Occipital lobe (tissue), 2 donors: ENCODE results near the gene HADHB. TPM values are rescaled to one million over a fixed set of nuclear protein-coding genes. Genes with fewer than 3 reads are reported as not detected.
"Not testable (repeated sequence)": the region's sequence is repeated elsewhere in the genome, so short reads cannot be mapped to it uniquely, and the experiment has no call there.

ENCODE experiments used
- DNase-seq: peaks from one replicate; lab custom pipeline; 2025; lab: John Stamatoyannopoulos, UW
- total RNA-seq: library from RNA; depleted of rRNA; stranded (reverse); fragments of >200 nt; gene quantifications from one replicate; pipeline ENCODE4 v1.2.3, GENCODE V29; 2014

The HADHB gene
- total RNA-seq, 1 donor from 2014 or later: 41.8 TPM

- DNase-seq: not testable (repeated sequence)
Measured at GRCh38 chr2:26329083-26329482, 84.3 kb downstream of the HADHB start.

GRCh38 chr2:26330114-26330549, 85.4 kb downstream of the HADHB start:
- peak; percentile 75 for DNase-seq

- no peak for DNase-seq
Measured at GRCh38 chr2:26330604-26331003, 85.9 kb downstream of the HADHB start.

- DNase-seq: not testable (repeated sequence)
Measured at GRCh38 chr2:26331321-26331720, 86.6 kb downstream of the HADHB start.

- DNase-seq: no peak
Measured at GRCh38 chr2:26333293-26333692, 88.6 kb downstream of the HADHB start.

GRCh38 chr2:26335231-26335630, 90.5 kb downstream of the HADHB start:
- DNase-seq: no peak

- no peak for DNase-seq
Measured at GRCh38 chr2:26336719-26337118, 92.0 kb downstream of the HADHB start.

- no peak for DNase-seq
Measured at GRCh38 chr2:26337298-26337697, 92.6 kb downstream of the HADHB start.

Other genes with a start within 250 kb of the HADHB start
- gene RAB10, start 210.9 kb upstream of the HADHB start, total RNA-seq: 162 TPM
- gene GAREM2, start 71.9 kb upstream of the HADHB start, total RNA-seq: 7.0 TPM
- 89.1 TPM for gene HADHA, start 307 bp upstream of the HADHB start, total RNA-seq
- 70.2 TPM for gene SELENOI, start 101.2 kb downstream of the HADHB start, total RNA-seq
- gene ADGRF3, start 101.8 kb downstream of the HADHB start, total RNA-seq: 0.16 TPM
- 5.6 TPM for gene DRC1, start 157.0 kb downstream of the HADHB start, total RNA-seq
- gene OTOF, start 233.2 kb downstream of the HADHB start, total RNA-seq: 0.47 TPM